UCSD-AML1 (cell line): Measurements from ENCODE around the gene ULK1.
A peak's percentile ranks its signal among the peaks of the same experiment; 100 is the strongest.
"Not testable (repeated sequence)": the region's sequence is repeated elsewhere in the genome, so short reads cannot be mapped to it uniquely, and the experiment has no call there.

Experiments used
- DNase-seq: peaks from one replicate; lab custom pipeline; 2025; ENCODE audit not compliant: unreplicated experiment; lab: John Stamatoyannopoulos, UW

The ULK1 gene

DNA sequence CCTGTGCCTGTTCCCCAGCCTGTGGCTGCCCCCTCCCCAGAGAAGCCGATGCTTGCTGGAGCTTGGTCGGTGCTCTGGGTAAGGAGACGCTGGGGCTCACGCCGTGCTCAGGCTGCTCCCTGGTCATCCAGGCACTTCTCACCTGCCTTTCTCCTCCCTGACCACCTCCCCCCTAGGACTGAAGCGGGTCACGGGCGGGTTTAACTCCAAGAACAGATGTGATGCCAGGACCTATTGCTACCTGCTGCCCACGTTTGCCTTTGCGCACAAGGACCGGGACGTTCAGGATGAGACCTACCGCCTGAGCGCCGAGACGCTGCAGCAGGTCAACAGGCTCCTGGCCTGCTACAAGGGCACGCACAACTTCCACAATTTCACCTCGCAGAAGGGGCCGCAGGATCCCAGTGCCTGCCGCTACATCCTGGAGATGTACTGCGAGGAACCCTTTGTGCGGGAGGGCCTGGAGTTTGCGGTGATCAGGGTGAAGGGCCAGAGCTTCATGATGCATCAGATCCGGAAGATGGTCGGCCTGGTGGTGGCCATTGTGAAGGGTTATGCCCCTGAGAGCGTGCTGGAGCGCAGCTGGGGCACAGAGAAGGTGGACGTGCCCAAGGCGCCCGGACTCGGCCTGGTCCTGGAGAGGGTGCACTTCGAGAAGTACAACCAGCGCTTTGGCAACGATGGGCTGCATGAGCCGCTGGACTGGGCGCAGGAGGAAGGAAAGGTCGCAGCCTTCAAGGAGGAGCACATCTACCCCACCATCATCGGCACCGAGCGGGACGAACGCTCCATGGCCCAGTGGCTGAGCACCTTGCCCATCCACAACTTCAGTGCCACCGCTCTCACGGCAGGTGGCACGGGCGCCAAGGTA is 46.9 kb downstream of the ULK1 start:
- DNase-seq, result no peak

DNA sequence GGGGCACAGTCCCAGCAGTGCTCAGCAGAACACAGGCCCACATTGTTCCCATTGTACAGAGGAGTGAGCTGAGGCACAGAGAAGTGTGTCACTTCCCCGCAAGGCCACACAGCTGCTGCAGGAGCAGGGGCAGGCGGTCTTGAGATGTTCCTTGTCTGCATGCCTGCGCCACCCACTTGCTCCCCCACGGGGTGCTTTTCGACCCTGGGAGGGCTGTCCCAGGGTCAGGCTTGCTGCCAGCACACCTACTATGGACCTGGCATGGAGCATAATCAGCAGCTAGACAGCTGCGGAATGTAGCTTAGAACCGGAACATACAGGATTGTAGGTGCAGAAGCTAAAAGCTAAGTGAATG is 47.5 kb downstream of the ULK1 start:
- no peak for DNase-seq

DNA sequence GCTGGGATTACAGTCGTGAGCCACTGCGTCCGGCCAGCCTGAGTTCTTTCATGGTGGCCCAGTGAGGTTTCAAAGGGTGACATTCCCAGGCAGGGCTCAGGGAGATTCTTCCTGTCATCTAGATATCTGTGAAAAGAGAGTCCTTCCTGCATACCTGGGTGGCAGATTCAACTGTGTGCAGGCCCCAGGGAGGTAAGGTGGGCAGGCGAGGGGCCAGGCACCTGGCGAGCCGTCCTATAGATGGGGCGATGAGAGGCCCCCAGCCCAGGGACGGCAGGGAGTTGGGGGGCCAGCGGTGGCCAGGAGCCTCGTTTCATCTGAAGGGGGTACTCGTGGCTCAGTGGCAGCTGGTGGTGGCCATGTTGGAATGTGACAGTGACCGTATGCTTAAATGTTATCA is 48.2 kb downstream of the ULK1 start:
- DNase-seq, result no peak

DNA sequence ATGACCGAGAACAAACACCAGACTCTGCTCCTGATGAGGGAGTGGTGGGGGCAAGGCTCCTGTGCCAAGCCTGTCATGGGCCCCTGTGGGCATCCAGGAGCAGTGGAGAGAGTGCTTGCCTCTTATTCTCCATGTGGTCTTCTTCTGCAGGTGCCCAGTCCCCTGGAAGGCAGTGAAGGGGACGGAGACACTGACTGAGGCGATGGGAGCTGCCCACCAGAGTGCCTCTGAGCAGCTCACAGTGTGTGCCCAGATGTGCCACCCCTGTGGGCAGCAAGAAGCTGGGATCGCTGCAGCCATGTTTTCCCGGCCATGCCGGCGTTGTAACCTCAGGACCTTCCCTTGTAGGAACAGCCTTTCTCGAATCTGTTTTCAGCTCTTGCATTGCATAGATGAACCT is 49.0 kb downstream of the ULK1 start:
- no peak for DNase-seq

DNA sequence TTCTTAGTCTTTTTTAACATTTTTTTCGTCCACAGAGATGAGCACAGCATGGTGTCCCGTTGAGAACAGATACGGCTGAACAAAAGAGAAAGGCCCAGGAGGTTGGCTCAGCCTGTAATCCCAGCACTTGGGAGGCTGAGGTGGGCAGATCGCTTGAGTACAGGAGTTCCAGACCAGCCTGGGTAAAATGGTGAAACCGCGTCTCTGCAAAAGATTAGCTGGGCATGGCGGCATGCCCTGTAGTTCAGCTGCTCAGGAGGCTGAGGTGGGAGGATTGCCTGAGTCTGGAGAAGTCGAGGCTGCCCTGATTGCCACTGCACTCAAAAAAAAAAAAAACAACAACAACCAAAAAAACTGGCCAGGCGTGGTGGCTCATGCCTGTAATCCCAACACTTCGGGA is 49.5 kb downstream of the ULK1 start:
- no peak for DNase-seq

DNA sequence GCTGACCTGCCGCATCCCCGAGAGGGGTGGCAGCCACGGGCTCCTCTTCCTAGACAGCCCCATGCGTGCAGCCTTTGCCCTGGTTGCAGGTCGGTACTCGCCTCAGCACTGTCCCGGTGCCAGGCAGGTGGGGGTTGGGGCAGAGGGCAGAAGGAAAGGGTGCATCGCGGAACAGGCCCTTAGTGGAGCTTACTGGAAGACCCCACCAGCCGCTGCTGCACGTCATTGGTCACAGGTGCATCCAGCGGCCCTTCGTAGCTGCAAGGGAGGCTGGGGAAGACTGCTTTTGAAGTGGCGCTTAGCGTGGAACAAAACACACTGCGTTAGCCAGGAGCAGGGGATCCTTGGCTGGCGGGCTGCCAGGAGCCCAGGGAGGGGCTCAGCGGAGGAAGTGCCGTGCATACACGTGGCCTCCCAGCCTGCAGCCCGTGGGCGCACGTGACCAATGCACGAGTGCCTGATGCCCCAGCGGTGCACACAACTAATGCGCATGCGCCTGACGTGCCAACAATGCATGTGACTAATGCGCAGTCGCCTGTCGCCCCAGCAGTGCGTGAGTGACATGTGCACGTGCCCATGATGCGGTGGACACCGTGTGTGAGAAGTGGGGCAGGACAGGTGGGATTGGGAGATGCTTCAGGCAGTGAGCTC is 50.3 kb downstream of the ULK1 start:
- no peak for DNase-seq

DNA sequence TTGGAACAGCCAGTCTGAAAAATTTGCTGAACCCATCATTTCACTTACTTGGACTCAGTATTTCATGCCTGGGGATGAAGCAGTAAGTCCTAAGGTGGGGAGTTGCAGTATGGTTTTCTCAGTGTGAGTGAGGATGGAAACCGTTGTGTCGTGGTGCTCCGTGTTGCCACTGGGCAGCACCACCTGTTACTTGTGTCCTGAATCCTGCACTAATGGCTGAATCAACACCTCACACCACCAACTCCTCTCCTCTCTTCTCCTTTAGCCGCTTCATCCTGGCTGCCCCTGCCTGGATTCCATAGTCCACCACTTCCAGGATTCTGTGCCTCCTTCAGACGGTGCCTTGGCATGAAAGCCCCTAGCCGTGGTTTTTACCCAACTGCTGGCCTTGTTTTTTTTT is 52.3 kb downstream of the ULK1 start:
- no peak for DNase-seq

DNA sequence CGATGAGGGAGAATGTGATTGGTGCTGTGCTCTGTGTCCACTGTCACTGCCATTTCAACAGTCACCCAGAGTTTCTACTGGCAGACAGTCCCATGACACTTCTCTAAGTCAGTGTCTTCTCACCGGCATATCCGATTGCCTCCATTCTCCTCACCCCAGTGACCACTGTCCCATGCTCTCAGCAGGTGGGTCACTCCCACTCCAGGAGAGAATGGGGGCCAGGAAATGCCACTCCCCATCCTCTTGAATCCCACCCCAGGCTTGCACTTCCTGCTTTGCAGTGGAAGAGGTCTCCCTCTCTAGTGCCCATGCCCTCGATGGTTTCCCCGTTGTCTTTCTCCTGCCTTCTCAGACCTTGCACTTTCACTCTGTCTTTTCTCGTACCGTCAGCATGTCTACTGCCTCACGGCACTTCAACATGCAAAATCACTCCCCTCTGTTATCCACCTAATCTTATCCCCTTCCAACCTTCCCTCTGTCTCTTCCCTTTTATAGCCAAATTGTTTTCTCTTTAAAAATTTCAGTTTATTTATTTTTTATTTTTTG is 53.1 kb downstream of the ULK1 start:
- DNase-seq, result no peak

DNA sequence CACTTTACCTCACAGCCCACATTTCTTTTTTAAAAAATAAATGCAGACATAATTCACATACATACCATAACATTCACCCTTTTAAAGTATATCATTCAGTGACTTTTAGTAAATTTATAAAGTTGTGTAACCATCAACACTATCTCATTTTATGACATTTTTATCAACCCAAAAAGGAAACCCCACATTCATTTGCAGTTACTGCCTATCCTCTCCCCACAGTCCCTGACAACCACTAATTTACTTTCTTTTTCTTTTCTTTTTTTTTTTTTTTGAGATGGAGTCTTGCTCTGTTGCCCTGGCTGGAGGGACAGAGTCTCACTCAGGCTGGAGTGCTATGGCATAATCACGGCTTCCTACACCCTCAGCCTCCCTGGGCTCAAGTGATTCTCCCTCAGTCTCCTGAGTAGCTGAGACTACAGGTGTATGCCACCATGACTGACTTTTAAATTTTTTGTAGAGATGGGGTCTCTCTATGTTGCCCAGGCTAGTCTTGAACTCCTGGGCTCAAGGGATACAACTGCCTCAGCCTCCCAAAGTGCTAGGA is 53.8 kb downstream of the ULK1 start:
- no peak for DNase-seq

DNA sequence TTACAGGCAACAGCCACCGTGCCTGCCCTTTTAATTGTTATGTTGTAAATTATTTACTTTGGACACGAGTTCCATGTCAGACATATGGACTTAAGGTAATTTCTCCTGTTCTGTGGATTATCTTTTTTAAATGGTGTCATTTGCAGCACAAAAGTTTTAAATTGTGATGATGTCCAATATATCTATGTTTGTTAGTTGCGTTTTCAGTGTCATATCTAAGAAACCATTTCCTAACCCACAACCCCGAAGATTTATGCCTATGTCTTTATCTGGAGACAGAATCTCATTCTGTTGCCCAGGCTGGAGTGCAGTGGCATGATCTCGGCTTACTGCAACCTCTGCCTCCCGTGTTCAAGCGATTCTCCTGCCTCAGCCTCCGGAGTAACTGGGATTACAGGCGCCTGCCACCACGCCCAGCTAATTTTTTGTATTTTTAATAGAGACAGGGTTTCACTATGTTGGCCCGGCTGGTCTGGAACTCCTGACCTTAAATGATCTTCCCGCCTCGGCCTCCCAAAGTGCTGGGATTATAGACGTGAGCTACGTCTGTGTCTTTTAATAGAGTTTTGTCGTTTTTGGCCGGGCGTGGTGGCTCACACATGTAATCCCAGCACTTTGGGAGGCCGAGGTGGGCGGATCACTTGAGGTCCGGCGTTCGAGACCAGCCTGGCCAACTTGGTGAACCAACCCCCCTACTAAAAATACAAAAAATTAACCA is 54.5 kb downstream of the ULK1 start:
- DNase-seq, result not testable (repeated sequence)

DNA sequence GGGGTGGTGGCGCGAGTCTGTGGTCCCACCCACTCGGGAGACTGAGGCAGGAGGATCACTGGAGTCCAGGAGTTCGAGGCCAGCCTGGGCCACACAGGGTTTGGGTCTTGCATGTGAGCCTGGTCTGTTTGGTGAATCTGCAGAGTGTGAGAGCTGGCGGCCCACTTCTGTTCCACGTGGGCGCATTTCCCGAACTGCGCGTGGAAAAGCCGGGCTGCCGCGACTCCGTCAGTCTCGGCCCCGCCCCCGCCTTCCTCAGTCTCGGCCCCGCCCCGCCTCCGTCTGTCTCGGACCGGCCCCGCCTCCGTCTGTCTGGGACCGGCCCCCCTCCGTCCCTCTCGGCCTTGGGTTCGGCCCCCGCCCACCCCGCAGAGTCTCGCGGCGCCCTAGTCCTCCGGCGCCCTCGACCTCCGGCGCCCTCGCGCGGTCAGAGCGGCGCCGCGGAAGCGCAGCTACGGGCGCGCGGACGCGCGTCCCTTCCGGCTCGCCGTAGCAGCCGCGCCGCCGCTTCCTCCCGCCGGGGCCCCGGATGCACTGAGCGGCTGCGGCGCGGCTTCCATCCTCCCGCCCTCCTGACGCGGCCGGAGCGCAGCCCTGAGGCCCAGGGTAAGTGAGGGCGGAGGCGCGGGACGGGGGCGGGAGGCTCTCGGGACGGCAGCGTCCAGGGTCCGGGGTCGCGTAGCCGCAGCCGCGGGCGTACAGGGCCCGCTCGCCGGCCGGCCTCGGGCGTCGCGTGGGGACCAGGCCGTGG is 55.2 kb downstream of the ULK1 start, which contains the start of gene EP400:
TSS of gene EP400 (plus strand) at position 512 of the 751 bp plus-strand sequence. CDS start 10,678 bp downstream, outside the sequence.
- DNase-seq, result peak; percentile 97

DNA sequence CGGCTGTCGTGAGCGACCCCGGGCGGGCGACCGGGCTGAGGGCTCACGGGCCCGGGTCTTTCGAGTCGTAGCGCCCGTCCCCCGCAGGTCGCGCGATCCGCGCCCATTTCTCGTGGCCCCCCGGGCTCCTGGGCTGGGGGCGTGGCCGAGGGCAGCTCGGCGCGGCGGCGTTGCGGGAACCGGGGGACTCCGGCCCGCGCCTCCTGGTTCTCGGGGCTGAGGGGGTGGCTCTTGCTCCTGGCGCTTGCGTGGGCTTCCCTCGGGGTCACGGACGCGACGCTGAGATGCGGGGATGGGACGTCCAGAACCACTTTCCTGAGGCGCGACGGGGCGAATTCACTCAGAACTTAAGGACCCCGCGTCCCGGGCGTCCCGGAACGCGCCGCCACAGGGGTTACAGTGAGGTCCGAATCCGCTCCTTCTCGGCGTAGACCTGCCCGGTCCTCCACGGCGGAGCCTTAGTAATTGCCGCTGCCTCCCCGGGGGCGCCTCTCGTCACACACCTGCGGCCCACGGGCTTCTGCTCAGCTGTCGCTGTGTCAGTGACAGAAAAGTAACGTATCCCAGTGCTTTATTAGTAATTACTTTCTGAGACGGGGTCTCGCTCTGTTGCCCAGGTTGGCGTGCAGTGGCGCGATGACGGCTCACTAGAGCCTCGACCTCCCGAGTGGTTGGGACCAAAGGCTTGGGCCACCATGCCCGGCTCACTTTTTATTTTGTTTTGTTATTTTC is 55.9 kb downstream of the ULK1 start:
- peak; percentile 51 for DNase-seq

DNA sequence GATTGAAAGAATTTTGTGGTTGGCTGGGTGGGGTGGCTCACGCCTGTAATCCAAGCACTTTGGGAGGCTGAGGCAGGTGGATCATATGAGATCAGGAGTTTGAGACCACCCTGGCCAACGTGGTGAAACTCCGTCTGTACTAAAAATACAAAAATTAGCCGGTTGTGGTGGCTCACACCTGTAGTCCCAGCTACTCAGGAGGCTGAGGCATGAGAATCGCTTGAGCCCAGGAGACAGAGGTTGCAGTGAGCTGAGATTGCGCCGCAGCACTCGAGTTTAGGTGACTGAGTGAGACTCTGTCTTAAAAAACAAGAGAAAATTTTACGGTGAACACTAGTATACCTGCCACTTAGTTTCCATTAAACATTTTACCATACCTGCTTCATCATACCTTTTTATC is 59.4 kb downstream of the ULK1 start:
- DNase-seq, result not testable (repeated sequence)

DNA sequence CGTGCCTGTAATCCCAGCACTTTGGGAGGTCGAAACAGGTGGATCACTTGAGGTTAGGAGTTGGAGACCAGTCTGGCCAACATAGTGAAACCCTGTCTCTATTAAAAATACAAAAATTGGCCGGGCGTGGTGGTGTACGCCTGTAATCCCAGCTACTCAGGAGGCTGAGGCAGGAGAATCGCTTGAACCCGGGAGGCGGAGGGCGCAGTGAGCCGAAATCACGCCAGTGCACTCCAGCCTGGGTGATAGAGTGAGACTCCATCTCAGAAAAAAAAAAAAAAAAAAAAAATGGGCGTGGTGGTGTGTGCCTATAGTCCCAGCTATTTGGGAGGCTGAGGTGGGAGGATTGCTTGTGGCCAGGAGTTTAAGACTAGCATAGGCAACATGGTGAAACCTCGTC is 60.0 kb downstream of the ULK1 start:
- not testable (repeated sequence) for DNase-seq

DNA sequence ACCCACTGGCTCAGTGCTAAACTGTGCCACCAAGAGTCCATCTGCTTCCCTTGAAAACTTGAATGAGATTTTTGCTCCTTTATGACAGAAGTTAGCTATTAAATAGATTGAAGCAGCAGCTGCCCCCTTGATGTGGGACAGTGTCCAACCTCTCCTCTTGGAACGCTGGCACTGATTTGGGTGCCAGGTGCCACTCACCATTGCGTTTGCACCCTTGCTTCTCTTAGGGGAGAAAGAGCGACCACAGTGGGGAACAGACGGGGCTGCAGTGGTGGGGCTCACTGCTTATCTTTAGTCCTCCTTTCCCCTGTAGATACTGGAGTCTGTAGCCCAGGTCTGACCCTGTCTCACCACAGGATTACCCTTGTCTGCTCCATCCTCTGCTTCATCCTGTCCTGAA is 64.7 kb downstream of the ULK1 start:
- DNase-seq, result no peak

DNA sequence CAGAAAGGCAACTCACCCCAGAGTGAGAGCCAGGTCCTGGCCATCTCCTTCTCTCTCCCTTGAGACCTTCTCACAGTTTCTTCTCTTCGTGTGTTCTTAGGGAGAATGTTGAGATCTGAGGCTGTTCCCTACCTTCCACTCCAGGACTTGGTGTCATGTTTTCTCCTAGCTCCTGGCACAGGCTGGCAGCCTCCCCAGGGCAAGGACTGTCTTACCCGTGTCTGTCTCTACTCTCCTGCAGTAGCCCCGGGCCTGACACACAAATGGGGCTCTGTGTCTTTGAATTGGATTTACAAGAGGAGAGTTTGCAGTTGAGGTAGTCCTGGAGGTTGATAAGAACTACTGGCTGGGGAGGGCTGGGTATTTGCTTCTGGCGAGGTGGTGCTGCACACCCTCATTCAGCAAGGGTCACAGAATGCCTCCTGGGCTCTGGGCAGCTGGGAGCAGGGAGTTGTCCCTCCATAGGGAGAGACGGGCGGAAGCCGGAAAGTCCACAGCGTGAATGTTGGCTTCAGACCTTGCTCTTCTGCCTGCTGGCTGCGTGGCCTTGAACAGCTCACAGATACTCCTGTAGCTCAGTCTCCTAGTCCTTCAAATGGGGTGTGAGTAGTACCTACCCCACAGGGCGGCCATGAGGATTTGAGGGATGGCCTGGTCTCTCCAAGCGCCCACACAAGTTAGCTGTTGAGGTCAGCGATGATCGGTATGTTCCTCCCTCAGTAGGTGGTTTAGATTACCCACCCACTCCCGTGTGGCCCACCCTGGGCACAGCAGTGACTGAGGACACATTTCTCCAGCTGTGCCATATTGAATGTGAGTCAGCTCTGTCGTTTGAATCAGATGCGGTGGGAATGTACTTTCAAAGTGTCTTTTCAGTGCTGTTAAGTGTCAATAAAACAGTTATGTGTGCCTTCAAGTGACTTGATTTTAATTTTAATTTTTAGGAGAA is 65.5 kb downstream of the ULK1 start:
- DNase-seq, result no peak

DNA sequence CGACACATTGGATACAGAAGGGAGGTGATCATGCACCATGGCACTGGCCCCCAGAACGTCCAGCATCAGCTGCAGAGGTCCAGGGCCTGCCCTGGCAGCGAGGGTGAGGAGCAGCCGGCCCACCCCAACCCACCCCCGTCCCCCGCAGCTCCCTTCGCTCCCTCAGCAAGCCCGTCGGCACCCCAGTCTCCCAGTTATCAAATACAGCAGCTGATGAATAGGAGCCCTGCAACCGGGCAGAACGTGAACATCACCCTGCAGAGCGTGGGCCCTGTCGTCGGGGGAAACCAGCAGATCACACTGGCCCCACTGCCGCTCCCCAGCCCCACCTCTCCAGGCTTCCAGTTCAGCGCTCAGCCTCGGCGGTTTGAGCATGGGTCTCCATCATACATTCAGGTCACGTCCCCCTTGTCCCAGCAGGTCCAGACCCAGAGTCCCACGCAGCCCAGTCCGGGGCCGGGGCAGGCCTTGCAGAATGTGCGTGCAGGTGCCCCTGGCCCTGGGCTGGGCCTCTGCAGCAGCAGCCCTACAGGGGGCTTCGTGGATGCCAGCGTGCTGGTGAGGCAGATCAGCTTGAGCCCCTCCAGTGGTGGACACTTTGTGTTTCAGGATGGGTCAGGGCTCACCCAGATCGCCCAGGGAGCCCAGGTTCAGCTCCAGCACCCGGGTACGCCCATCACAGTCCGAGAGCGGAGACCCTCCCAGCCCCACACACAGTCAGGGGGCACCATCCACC is 66.3 kb downstream of the ULK1 start:
- DNase-seq, result not testable (repeated sequence)

DNA sequence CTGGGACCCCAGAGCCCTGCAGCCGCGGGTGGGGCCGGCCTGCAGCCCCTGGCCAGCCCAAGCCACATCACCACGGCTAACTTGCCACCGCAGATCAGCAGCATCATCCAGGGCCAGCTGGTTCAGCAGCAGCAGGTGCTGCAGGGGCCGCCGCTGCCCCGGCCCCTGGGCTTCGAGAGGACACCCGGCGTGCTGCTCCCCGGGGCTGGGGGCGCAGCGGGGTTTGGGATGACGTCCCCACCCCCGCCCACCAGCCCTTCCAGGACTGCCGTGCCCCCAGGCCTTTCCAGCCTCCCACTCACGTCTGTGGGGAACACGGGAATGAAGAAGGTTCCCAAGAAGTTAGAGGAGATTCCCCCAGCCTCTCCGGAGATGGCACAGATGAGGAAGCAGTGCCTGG is 66.9 kb downstream of the ULK1 start:
- DNase-seq, result not testable (repeated sequence)
